Body of pancreas (tissue), 4 donors: ENCODE results near the gene SELENOO.

ENCODE experiments used
- CTCF ChIP-seq, 7 experiments: fragments of 450-650 bp in 4 of 7; fragments of 200-600 bp in 3 of 7; sonication (generic) in 3 of 7; IDR thresholded peaks; one replicate each; pipeline ENCODE4 v1.5.1; 2016 to 2019; ENCODE audit warnings: antibody characterized with exemption in 7 of 7
- POLR2A ChIP-seq, 3 donors: fragments of 450-650 bp; IDR thresholded peaks; one replicate each; pipeline ENCODE4 v1.6.1; 2016; ENCODE audit warnings: antibody characterized with exemption in 3 of 3, mild to moderate bottlenecking in 2 of 3

- TF ChIP-seq CTCF (IDR thresholded peaks at IDR 0.05) (no peak), POLR2A (IDR thresholded peaks at IDR 0.05) (peak in 1 of 3 donors; percentile 21)
Observed at GRCh38 chr22:50194037-50194805, 6.6 kb upstream of the SELENOO start.
